GM18951 (cell line): Measurements from ENCODE around the gene GPR137.
A peak's percentile ranks its signal among the peaks of the same experiment; 100 is the strongest.
"Not testable (repeated sequence)": the region's sequence is repeated elsewhere in the genome, so short reads cannot be mapped to it uniquely, and the experiment has no call there.

Experiments
- POLR2A ChIP-seq: IDR thresholded peaks from 4 replicates; pipeline ENCODE4 v1.6.1; 2011; ENCODE audit warnings: mild to moderate bottlenecking; ENCODE audit not compliant: insufficient read length, insufficient read depth; ENCODE audit errors: extremely low read depth
- in situ Hi-C: fragments of 300-500 bp; cut with MboI; formaldehyde crosslinking; loops from one replicate; pipeline ENCODE4 v1.12.0; 2022; ENCODE audit warnings: low sequenced_read_pairs, mixed read lengths, inconsistent platforms; ENCODE audit not compliant: unreplicated experiment

GPR137 gene

DNA sequence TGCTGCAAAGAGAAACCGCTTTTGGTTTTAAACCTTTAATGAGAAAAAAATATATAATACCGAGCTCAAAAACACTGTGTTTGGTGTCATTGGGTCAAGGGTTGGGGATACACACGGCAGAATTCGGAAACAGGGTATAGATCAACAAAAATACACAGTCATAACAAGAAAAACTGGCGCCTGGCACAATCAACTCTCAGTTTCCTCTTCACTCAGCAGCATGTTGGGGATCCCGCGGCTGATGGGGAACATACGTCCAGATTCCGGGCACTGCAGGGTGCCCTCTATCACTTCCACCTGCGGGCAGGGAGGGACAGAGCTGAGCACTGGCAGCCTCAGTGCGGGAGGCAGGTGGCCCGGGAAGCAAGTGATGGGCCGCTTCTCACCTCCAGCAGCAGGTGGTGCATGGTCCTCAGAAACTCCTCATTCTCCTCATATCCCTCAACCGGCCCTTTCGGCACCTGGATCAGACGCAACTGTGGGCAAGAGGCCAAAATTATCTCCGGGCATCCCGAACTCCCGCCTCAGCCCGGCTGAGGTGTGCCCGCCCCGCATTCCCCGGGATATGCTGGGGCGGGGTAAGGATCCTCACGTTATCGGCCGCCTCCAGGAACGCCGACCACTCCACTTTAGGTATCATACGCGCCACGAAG, 31.1 kb downstream of the GPR137 start:
- TF ChIP-seq POLR2A = no peak
- in situ Hi-C loops = no loop called here

DNA sequence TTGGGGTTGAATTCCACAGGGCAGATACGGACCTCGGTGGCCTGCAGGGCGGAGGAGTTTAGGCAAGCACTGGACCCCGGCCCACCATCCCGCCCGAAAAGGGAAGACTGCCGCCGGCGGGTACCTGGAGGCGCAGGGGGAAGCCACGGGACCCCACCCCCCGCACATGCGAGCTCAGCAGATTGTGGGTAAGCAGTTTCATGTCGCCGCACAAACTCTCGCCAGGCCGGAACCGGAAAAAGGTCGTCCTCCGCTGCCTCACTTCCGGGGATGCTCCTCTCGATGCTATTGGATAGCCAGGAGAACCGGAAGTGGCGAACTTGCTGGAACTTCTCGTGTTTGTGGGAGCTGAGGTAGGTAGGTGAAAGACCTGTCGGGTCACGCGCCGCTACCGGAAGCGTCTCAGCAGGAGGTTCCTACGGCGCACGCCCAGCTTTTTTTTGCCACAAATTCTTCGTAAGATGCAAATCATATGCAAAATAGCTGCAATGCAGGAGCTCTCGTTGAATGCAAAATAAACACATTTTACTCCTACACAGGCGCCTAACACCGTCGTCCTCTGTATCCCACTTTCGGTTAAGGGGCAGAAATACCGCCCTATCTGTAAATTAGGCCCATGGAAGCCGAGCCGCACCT, 31.8 kb downstream of the GPR137 start, which contains the start of gene TRMT112:
Gene TRMT112, minus strand, starts transcription at position 235 of the 636 bp plus-strand sequence. Its CDS starts 33 bp downstream, at position 202.
- in situ Hi-C loops = no loop called here
- TF ChIP-seq POLR2A = peak; percentile 84

DNA sequence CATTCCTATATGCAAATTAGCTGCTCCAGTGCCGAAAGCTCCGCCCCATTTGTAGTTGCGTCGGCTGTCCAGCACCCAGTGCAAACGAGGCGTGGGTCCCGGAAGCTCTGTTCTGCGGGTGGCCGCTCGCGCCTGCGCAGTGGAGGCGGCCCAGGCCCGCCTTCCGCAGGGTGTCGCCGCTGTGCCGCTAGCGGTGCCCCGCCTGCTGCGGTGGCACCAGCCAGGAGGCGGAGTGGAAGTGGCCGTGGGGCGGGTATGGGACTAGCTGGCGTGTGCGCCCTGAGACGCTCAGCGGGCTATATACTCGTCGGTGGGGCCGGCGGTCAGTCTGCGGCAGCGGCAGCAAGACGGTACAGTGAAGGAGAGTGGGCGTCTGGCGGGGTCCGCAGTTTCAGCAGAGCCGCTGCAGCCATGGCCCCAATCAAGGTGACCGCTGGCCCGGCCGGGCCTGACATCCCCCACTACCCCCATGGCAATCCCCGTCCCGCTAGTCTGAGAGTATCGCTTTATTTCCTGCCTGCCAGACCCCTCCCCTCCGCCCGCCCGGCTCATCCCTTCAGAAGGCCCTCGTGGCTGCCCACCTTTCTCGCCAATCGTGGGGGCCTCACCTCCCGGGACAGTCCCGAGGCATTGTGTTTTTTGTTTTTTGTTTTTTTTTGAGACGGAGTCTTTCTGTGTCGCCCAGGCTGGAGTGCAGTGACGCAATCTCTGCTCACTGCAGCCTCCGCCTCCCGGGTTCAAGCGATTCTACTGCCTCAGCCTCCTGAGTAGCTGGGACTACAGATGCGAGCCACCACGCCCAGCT, 32.5 kb downstream of the GPR137 start, which contains the start of gene PRDX5:
Gene PRDX5, plus strand, starts transcription at position 161 of the 805 bp plus-strand sequence. Its CDS starts 95 bp downstream, at position 256.
- peak; percentile 82 for TF ChIP-seq POLR2A
- in situ Hi-C loops = no loop called here

- in situ Hi-C loops = no loop called here
- no peak for TF ChIP-seq POLR2A
These were observed 33.4 kb downstream of the GPR137 start for GRCh38 chr11:64318766-64319761.

GRCh38 chr11:64320556-64320955, 34.9 kb downstream of the GPR137 start:
- in situ Hi-C loops = no loop called here
- no peak for TF ChIP-seq POLR2A

DNA sequence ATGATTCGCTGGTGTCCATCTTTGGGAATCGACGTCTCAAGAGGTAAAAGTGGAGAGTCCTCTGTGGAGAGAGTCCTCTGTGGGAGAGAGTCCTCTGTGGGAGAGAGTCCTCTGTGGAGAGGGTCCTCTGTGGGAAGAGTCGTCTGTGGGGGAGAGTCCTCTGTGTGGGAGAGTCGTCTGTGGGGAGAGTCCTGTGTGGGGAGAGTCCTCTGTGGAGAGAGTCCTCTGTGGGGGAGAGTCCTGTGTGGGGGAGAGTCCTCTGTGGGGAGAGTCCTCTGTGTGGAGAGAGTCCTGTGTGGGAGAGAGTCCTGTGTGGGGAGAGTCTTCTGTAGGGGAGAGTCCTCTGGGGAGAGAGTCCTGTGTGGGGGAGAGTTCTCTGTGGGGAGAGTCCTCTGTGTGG, 35.4 kb downstream of the GPR137 start:
- TF ChIP-seq POLR2A = no peak
- in situ Hi-C loops = no loop called here

- in situ Hi-C loops = no loop called here
- TF ChIP-seq POLR2A = no peak
These were observed 35.9 kb downstream of the GPR137 start for GRCh38 chr11:64321533-64321932.

DNA sequence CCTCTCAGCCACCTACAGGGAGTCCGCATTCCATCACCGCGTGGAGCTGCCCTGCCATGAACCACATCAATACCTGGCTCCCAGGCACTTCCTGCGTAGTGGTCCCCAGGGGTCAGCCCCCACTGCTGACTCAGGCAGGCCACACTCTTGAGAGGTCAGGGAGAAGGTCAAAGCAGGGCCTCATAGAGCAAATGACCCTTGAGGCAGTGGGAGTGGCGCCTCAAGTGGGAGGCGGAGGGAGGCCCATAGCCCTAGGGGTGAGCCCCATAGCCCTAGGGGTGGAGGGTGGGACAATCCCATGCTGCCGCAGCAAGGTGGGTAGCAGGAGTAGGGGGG, 37.2 kb downstream of the GPR137 start:
- in situ Hi-C loops = no loop called here
- no peak for TF ChIP-seq POLR2A

- in situ Hi-C loops = no loop called here
- no peak for TF ChIP-seq POLR2A
These were observed 37.7 kb downstream of the GPR137 start for GRCh38 chr11:64323373-64323772.

GRCh38 chr11:64323984-64324383, 38.3 kb downstream of the GPR137 start:
- in situ Hi-C loops = not testable (repeated sequence)

- no peak for TF ChIP-seq POLR2A
- in situ Hi-C loops = no loop called here
These were observed 39.2 kb downstream of the GPR137 start for GRCh38 chr11:64324692-64325469.

GRCh38 chr11:64327375-64327774, 41.7 kb downstream of the GPR137 start:
- in situ Hi-C loops = no loop called here
- TF ChIP-seq POLR2A = no peak
